Peyer's patch (tissue), 4 donors: Measurements from ENCODE around the gene RBM27. TPM values are rescaled to one million over a fixed set of nuclear protein-coding genes. Genes with fewer than 3 reads are reported as not detected.

Experiments used
- DNase-seq, 3 donors: peaks; one replicate each; pipeline ENCODE4 v3.0.0-alpha.2; 2017 to 2019
- H3K27ac ChIP-seq, 4 donors: fragments of 200-600 bp; sonication (generic); one replicate each; pipeline ENCODE4 v1.5.1; 2016 to 2019
- H3K27me3 ChIP-seq, 2 donors: fragments of 200-600 bp; sonication (generic); one replicate each; pipeline ENCODE4 v1.5.1; 2019
- H3K36me3 ChIP-seq, 3 donors: fragments of 200-600 bp; sonication (generic); one replicate each; pipeline ENCODE4 v1.5.1; 2016 to 2019
- H3K4me1 ChIP-seq, 4 donors: fragments of 200-600 bp; sonication (generic); one replicate each; pipeline ENCODE4 v1.5.1; 2016 to 2019
- H3K4me3 ChIP-seq, 4 donors: fragments of 200-600 bp; sonication (generic); 1 replicate in 3 of 4; 2 replicates in 1 of 4; pipeline ENCODE4 v1.5.1; 2016 to 2019; ENCODE audit warnings: mild to moderate bottlenecking in 1 of 4
- H3K9me3 ChIP-seq, 4 donors: fragments of 200-600 bp; sonication (generic); one replicate each; pipeline ENCODE4 v1.5.1; 2016 to 2019; ENCODE audit warnings: mild to moderate bottlenecking in 1 of 4
- CTCF ChIP-seq, 6 experiments: fragments of 450-650 bp in 4 of 6; fragments of 200-600 bp in 2 of 6; sonication (generic) in 1 of 6; IDR thresholded peaks; one replicate each; pipeline ENCODE4 v1.5.1; 2017 to 2019; ENCODE audit warnings: antibody characterized with exemption in 6 of 6, mild to moderate bottlenecking in 3 of 6, moderate library complexity in 1 of 6
- POLR2A ChIP-seq, 2 donors: fragments of 450-650 bp; IDR thresholded peaks; one replicate each; pipeline ENCODE4 v1.5.1; 2017; ENCODE audit warnings: antibody characterized with exemption in 2 of 2, mild to moderate bottlenecking in 2 of 2, moderate library complexity in 2 of 2
- small RNA-seq, 2 donors: library from RNA; depleted of rRNA; stranded (forward); fragments of <200 nt; gene quantifications; one replicate each; pipeline ENCODE3, GENCODE V24; 2016
- total RNA-seq, 4 donors: library from RNA; depleted of rRNA; stranded (reverse); fragments of >200 nt; gene quantifications; one replicate each; pipeline ENCODE4 v1.1.0, GENCODE V29; 2016

RBM27 gene
- total RNA-seq, 4 donors from 2014 or later = 10.6 to 20.1 (median 14.7) TPM

DNA sequence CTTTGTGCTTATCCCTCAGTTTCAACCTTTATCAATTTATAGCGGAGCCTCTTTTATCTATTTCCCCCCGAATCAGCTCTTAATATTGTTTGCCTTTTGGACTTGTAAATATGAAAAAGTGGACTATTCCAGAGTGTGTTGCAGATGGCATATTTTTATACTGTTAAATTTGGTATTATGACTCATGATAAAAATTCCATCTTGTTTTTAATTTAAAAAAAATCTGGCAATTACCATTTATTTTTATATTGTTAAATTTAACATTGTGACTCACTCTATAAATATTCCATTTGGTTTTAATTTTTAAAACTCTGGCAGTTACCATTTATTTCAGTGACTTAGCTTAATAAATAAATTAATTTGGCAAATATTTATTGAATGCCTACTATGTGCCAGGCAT lies 37.5 kb downstream of the RBM27 start:
- DNase-seq = no peak
- H3K36me3 ChIP-seq = peaks cover 0 to 67% (median 0%) of the 10 kb centered on the region in 3 donors

DNA sequence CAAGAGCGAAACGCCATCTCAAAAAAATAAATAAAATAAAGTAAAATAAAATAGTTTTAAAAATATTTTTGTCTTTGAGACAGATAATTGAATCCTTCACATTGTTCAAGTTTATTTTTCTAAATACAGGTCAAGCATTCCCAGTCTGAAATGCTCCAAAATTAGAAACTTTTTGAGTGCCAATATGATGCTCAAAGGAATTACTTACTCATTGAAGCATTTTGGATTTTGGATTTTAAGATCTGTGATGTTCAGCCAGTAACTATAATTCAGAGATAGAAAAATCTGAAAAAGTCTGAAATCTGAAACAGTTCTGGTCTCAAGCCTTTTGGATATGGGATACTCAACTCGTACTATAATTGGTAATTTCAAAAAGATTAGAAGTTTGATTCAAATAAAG lies 39.8 kb downstream of the RBM27 start:
- no peaks in the 10 kb centered on the region for H3K4me1 ChIP-seq
- H3K27ac ChIP-seq = no peak overlapping the region
- no peak for TF ChIP-seq POLR2A (IDR thresholded peaks at IDR 0.05)
- no peak for TF ChIP-seq CTCF (IDR thresholded peaks at IDR 0.05)
- no peak overlapping the region for H3K4me3 ChIP-seq
- peaks cover 0 to 44% (median 0%) of the 10 kb centered on the region in 3 donors for H3K36me3 ChIP-seq
- DNase-seq = no peak
- H3K27me3 ChIP-seq = no peaks in the 10 kb centered on the region
- H3K9me3 ChIP-seq = no peaks in the 10 kb centered on the region

More for the DNA sequence above, 37.5 kb downstream of the RBM27 start:
- Histone ChIP-seq H3K4me1 (no peaks in the 10 kb centered on the region), H3K4me3 (no peak overlapping the region), H3K27me3 (no peaks in the 10 kb centered on the region), H3K9me3 (no peaks in the 10 kb centered on the region), H3K27ac (no peak overlapping the region)
- TF ChIP-seq CTCF (IDR thresholded peaks at IDR 0.05) = no peak
- no peak for TF ChIP-seq POLR2A (IDR thresholded peaks at IDR 0.05)

GRCh38 chr5:146248561-146248960 lies 45.2 kb downstream of the RBM27 start:
- no peak overlapping the region for H3K27ac ChIP-seq
- no peaks in the 10 kb centered on the region for H3K4me1 ChIP-seq
- H3K9me3 ChIP-seq = no peaks in the 10 kb centered on the region
- H3K36me3 ChIP-seq = peaks cover 0 to 37% (median 3%) of the 10 kb centered on the region in 3 donors
- no peaks in the 10 kb centered on the region for H3K27me3 ChIP-seq
- no peak overlapping the region for H3K4me3 ChIP-seq
- DNase-seq = no peak
- no peak for TF ChIP-seq POLR2A (IDR thresholded peaks at IDR 0.05)
- no peak for TF ChIP-seq CTCF (IDR thresholded peaks at IDR 0.05)

GRCh38 chr5:146249801-146250200 lies 46.4 kb downstream of the RBM27 start:
- Histone ChIP-seq H3K27ac (no peak overlapping the region), H3K9me3 (no peaks in the 10 kb centered on the region), H3K27me3 (no peaks in the 10 kb centered on the region), H3K36me3 (peaks cover 0 to 42% (median 3%) of the 10 kb centered on the region in 3 donors), H3K4me3 (no peak overlapping the region), H3K4me1 (no peaks in the 10 kb centered on the region)
- TF ChIP-seq POLR2A (IDR thresholded peaks at IDR 0.05) (no peak), CTCF (IDR thresholded peaks at IDR 0.05) (no peak)
- DNase-seq = no peak

Small RNA genes within 50 kb of the gene (small RNA-seq; reads per million reads assigned to genes)
- 0 reads per million in 2 donors for gene RNU7-180P

Other genes starting within 250 kb of the RBM27 start
- 1 to 10 TPM in 2 of 4 donors, not detected in 2; 2.0 to 2.8 TPM for gene PLAC8L1, start 98.0 kb upstream of the RBM27 start, total RNA-seq
- gene LARS1, start 21.0 kb upstream of the RBM27 start, total RNA-seq = 10 to 100 TPM; 40.5 to 96.6 (median 71.8) TPM
- not detected for gene POU4F3, start 135.2 kb downstream of the RBM27 start, total RNA-seq
- gene TCERG1, start 243.7 kb downstream of the RBM27 start, total RNA-seq = 100 to 1,000 TPM in 2 of 4 donors, 10 to 100 TPM in 2; 63.0 to 232 (median 104) TPM